DMS153 treated with DMSO at 0.1 percent for 48 hours (cell line): Measurements from ENCODE around the gene CSF1R.
"Not testable (repeated sequence)": the region's sequence is repeated elsewhere in the genome, so short reads cannot be mapped to it uniquely, and the experiment has no call there.

Source experiments
- DNase-seq: peaks from one replicate; lab custom pipeline; 2025; ENCODE audit not compliant: unreplicated experiment; lab: John Stamatoyannopoulos, UW

CSF1R gene

DNA sequence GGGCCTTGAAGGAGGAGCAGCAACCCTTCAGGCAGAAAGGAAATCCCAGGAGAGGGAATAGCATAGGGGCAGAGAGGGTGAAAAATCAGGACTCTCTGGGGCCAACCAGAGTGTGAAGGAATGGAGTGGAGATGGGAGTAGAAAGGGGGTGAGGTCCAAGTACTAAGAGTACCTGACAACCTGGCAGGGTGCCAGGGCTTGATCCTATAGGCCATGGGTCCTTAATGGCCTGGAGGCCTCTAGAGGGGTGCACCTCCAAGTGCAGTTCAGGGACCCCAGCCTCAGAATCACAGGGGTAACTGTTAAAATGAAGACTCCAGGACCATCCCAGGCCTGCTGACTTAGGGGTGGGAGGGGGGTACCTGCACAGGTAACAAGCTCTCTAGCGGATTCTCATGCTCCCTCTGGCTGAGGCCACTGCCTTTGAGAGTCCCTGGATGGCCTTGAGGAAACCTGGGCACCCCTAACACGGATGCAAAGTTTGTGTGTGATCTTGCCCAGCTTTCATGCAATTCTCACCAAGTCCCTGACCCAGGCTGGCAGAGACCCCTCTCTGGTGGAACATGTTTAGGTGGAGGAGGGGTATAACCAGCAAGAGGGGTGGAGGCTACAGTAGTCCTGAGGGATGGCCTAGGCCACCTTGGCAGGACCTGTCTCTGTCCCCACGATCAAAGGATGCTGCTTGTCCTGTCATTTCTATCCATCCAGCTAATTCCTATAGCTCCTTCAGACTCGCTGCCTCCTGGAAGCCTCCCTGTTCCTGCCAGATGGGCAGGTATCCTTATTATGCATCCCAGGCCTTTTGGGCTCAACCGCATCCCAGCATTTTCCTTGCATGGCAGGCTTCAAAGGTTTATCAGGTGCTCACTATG is 17.6 kb upstream of the CSF1R start:
- no peak for DNase-seq

DNA sequence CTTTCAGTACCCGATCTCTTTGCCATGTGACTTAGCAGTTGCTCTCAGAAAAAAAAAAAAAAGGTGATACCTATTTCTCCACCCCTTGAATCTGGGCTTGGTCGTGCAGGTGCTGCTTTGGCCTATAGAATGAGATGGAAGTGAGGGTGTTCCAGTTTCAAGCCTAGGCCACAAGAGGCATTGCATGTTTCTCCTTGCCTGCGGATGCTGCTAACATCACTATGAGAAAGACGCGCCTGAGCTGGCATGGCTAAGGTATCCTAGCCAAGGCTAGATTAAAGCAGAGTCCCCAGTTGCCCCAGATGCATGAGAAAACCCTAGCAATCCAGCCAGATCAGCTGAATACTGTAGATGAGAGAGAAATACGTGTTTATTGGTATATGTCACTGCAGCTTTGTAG is 14.7 kb upstream of the CSF1R start:
- DNase-seq: no peak

- no peak for DNase-seq
Observed at GRCh38 chr5:150097152-150097551, 10.8 kb upstream of the CSF1R start.

- DNase-seq: no peak
Observed at GRCh38 chr5:150092159-150092787, 5.9 kb upstream of the CSF1R start.

GRCh38 chr5:150085191-150085912 is 1.0 kb downstream of the CSF1R start:
- DNase-seq: no peak

- DNase-seq: not testable (repeated sequence)
Observed at GRCh38 chr5:150084754-150085153, 1.6 kb downstream of the CSF1R start.

DNA sequence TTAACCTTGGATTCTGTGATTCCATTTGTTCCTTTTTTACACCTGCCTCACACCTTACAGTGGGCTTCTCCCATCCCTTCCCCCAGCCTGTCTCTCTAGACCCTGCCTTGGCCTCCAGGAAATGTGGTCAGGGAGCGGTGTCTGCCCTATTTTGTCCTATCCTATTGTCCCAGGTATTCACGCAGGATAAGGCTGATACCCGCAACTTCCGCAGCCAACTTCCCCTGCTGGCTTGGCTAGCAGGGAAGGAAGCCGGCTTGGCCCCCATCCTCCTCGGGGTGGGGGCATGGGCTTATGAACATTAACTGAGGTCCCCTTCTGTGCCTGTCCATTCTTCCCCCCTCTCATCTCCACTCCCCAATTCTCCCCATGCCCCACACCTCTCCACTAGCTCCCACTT is 3.5 kb downstream of the CSF1R start:
- DNase-seq: no peak

GRCh38 chr5:150082374-150082773 is 4.0 kb downstream of the CSF1R start:
- no peak for DNase-seq

DNA sequence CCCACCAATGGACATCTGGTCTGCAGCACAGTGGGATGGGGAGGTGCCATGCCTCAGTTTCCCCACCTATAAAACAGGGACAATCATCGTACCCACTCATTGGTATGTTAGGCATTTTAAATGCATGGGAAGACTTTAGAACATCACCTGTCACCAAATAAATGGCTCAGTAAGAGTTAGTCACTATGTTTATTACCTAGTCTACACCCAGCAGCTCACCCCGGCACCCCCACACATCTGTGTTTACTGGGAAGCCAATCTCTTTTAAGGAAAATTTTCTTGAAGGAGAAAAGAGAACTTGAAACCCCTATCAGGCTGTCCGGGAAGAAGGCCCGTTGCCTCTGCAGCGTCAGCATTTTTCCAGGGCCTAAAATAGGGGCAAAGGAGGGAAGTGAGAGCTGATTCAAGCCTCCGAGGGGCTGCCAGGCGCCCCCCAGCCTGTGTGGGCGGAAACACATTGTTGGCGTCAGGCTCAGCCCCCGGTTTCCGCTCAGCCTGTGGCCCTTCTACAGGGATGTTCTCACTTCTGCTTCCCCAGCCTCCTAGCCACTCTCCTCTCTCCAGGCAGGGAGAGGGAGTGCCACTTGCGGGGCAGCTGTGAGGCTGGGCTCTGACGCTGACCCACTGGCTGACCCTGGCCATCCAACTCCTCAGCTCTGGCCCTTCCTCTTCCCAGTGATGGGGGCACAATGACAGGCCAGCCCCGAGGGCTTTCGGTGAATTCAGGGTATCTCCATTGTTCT is 4.6 kb downstream of the CSF1R start:
- DNase-seq: no peak

DNA sequence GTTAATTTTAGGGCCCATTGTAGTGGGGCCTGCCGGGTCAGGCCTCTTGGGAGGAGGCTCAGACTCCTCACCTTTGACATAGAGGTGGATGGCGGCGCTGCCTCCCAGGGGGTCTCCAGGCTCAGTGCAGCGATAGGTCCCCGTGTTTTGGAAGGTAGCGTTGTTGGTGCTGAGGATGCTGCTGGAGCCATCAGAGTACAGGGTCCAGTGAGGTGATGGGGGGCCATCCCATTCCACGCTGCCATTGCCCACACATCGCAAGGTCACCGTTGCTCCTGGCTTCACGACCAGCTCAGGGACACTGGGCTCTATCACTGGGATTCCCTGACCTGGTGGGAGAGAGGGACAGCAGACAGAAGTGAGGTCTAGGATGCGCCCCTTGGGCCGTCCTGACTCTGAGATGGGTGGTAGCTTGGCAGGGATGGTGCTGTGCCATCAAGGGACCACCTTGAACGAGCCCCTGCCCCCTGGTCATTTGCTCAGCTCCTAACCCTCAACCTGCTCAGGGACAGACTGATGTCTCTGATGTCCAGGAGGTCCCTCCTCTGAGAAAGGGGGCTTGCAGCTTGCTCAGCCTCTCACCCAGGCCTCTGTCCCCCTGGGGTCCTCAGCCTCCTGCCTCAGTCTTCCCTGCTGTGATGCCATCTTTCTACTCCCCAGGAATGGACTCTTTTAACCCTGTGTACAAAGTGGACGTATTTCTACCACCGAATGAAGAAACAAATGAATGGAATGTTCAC is 5.5 kb downstream of the CSF1R start:
- DNase-seq: no peak

DNA sequence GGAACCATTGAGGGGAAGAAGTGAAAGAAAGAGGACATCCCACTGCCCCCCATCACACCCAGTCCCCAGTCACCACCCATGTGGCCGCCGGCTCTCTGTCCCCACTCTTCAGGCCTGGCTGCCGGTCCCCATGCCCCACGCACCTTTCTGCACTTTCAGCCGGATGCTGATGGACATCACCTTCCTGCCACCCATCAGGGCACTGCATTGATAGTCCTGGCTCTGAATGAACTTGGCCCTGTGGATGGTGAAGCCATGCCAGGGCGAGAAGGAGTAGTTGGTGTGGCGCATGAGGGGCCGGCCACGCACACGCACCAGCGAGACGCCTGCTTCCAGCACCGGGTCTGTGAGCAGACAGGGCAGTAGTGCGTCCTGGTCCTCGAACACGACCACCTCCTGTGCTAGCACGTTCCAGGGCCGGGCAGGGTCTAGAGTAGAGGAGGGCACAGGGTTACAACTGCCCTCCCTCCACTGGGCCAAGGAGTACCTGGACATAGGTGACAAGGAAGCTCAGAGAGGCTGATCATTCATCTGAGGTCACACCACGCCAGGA is 6.4 kb downstream of the CSF1R start:
- no peak for DNase-seq

GRCh38 chr5:150078802-150079689 is 7.3 kb downstream of the CSF1R start:
- DNase-seq: no peak

DNA sequence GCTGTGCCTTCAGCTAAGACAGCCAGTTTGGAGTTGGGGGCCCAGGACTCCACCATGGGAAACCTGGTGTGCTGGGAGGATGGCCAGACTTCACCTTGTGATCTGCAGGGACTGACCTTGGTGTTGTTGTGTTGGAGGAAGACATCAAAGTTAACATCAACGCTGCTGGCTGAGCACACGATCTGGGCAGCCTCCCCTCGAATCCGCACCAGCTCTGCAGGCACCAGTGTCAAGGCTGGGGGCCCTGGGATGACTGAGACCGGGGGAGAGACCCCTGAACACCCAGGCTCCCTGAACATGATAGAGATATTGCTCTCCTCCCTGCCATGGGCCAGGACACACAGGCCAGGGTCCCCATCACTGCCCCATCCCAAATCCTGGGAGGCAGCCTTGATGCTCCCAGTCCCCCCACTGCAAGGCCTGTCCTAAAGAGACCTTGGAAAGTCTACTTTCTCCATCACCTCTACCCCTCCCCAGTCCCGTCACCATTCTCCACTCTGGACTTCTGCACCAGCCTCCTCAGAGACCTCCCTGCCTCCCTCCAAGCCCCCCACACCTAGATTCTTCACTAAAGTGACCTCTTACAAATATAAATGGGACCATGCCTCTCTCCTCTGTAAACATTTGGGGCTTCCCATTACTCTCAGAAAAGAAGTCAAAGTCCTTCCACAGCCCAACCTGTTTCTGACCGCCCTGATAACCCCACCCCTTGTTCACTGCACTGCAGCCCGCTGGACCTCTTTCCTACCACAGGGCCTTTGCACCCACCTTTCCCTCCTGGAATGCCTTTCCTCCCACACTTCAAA is 8.2 kb downstream of the CSF1R start:
- no peak for DNase-seq

DNA sequence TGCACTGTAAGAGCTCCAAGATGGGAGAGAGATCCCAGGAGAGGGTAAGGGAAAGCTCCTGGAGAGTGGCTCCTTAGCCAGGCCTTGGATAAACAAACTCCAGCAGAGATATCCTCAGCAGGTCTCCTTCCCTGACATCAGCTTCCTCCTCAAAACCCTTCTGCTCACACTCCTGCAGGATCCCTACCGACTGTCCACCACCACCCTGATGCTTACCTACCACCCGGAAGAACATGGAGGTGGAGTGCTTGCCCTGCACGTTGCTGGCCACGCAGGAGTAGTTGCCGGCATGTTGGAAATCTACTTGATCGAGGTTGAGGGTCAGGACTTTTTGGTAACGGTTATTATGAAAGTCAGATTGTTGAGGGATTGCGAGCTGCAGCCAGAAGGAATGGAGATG is 9.3 kb downstream of the CSF1R start:
- no peak for DNase-seq

DNA sequence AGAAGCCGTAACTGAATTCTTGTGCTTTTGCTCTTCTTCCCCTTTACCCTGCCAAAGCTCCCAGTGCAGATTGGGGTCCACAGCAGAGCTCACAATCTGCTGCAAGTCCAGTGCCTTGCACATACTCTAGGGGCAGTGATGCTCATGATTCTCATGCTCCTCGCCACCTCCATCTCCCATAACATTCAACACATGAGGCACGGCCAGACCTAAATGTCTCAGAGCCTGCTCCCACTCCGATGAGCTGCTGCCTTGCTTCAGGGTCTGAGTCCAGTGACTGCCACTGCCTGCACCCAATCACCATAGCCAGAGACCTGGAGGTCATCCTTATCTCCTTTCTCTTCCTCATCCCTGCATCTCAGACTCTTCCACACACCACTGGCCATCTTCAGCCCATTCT is 10.5 kb downstream of the CSF1R start:
- no peak for DNase-seq

GRCh38 chr5:150075233-150075632 is 11.1 kb downstream of the CSF1R start:
- DNase-seq: no peak

GRCh38 chr5:150073677-150074076 is 12.7 kb downstream of the CSF1R start:
- DNase-seq: no peak

- DNase-seq: no peak
Observed at GRCh38 chr5:150073086-150073625, 13.2 kb downstream of the CSF1R start.
